Neuron (in vitro differentiated cells): ENCODE data around the gene VAPA.

Experiments
- H2AFZ ChIP-seq: one replicate; pipeline ENCODE4 v1.6.1; 2013; ENCODE audit warnings: low read depth, mild to moderate bottlenecking, inconsistent platforms, low read length, moderate library complexity
- H3K27me3 ChIP-seq: one replicate; pipeline ENCODE4 v1.6.1; 2013; ENCODE audit warnings: low read length; ENCODE audit not compliant: insufficient read depth
- H3K36me3 ChIP-seq: one replicate; pipeline ENCODE4 v1.6.1; 2013; ENCODE audit warnings: low read length; ENCODE audit not compliant: insufficient read depth
- H3K4me1 ChIP-seq: one replicate; pipeline ENCODE4 v1.6.1; 2013; ENCODE audit warnings: low read length; ENCODE audit not compliant: insufficient read depth
- H3K4me3 ChIP-seq: 2 replicates; pipeline ENCODE4 v1.5.1; 2013; ENCODE audit warnings: mild to moderate bottlenecking, low read length, moderate library complexity
- H3K9me3 ChIP-seq: one replicate; pipeline ENCODE4 v1.6.1; 2013; ENCODE audit warnings: low read length

VAPA gene

GRCh38 chr18:9944805-9945204, 31.0 kb downstream of the VAPA start:
- Histone ChIP-seq H3K36me3 (peaks cover 60% of the 10 kb centered on the region), H3K9me3 (peaks cover 4% of the 10 kb centered on the region), H3K4me1 (no peaks in the 10 kb centered on the region), H3K27me3 (no peaks in the 10 kb centered on the region), H3K4me3 (no peak overlapping the region), H2AFZ (no peak overlapping the region)

GRCh38 chr18:9946831-9947230, 33.0 kb downstream of the VAPA start:
- Histone ChIP-seq H3K27me3 (no peaks in the 10 kb centered on the region), H3K4me3 (no peak overlapping the region), H3K36me3 (peaks cover 51% of the 10 kb centered on the region), H2AFZ (no peak overlapping the region), H3K9me3 (peaks cover 4% of the 10 kb centered on the region), H3K4me1 (no peaks in the 10 kb centered on the region)

- Histone ChIP-seq H3K9me3 (peaks cover 4% of the 10 kb centered on the region), H2AFZ (no peak overlapping the region), H3K4me1 (no peaks in the 10 kb centered on the region), H3K4me3 (no peak overlapping the region), H3K36me3 (peaks cover 54% of the 10 kb centered on the region), H3K27me3 (no peaks in the 10 kb centered on the region)
These were observed 33.4 kb downstream of the VAPA start for GRCh38 chr18:9947248-9947647.

- Histone ChIP-seq H2AFZ (no peak overlapping the region), H3K36me3 (peaks cover 66% of the 10 kb centered on the region), H3K9me3 (no peaks in the 10 kb centered on the region), H3K4me3 (no peak overlapping the region), H3K27me3 (no peaks in the 10 kb centered on the region), H3K4me1 (no peaks in the 10 kb centered on the region)
These were observed 35.5 kb downstream of the VAPA start for GRCh38 chr18:9949315-9949714.

GRCh38 chr18:9949861-9950260, 36.0 kb downstream of the VAPA start:
- Histone ChIP-seq H2AFZ (no peak overlapping the region), H3K27me3 (no peaks in the 10 kb centered on the region), H3K4me1 (no peaks in the 10 kb centered on the region), H3K9me3 (no peaks in the 10 kb centered on the region), H3K4me3 (no peak overlapping the region), H3K36me3 (peaks cover 68% of the 10 kb centered on the region)

- H3K27me3 ChIP-seq, result no peaks in the 10 kb centered on the region
- no peaks in the 10 kb centered on the region for H3K9me3 ChIP-seq
- no peak overlapping the region for H3K4me3 ChIP-seq
- H3K36me3 ChIP-seq, result peaks cover 68% of the 10 kb centered on the region
- H3K4me1 ChIP-seq, result no peaks in the 10 kb centered on the region
- no peak overlapping the region for H2AFZ ChIP-seq
These were observed 36.6 kb downstream of the VAPA start for GRCh38 chr18:9950289-9951016.

GRCh38 chr18:9951022-9951859, 37.4 kb downstream of the VAPA start:
- H3K9me3 ChIP-seq, result no peaks in the 10 kb centered on the region
- no peak overlapping the region for H2AFZ ChIP-seq
- H3K36me3 ChIP-seq, result peaks cover 65% of the 10 kb centered on the region
- H3K4me3 ChIP-seq, result no peak overlapping the region
- no peaks in the 10 kb centered on the region for H3K27me3 ChIP-seq
- no peaks in the 10 kb centered on the region for H3K4me1 ChIP-seq

GRCh38 chr18:9952633-9953416, 39.0 kb downstream of the VAPA start:
- no peaks in the 10 kb centered on the region for H3K9me3 ChIP-seq
- no peak overlapping the region for H3K4me3 ChIP-seq
- H3K36me3 ChIP-seq, result peaks cover 50% of the 10 kb centered on the region
- no peaks in the 10 kb centered on the region for H3K27me3 ChIP-seq
- no peaks in the 10 kb centered on the region for H3K4me1 ChIP-seq
- no peak overlapping the region for H2AFZ ChIP-seq

GRCh38 chr18:9958861-9959399, 45.1 kb downstream of the VAPA start:
- Histone ChIP-seq H3K4me3 (no peak overlapping the region), H2AFZ (no peak overlapping the region), H3K36me3 (peaks cover 14% of the 10 kb centered on the region), H3K4me1 (peaks cover 2% of the 10 kb centered on the region), H3K9me3 (no peaks in the 10 kb centered on the region), H3K27me3 (no peaks in the 10 kb centered on the region)

- Histone ChIP-seq H3K36me3 (peaks cover 7% of the 10 kb centered on the region), H3K4me3 (no peak overlapping the region), H2AFZ (no peak overlapping the region), H3K4me1 (peaks cover 8% of the 10 kb centered on the region), H3K9me3 (no peaks in the 10 kb centered on the region), H3K27me3 (no peaks in the 10 kb centered on the region)
These were observed 45.7 kb downstream of the VAPA start for GRCh38 chr18:9959564-9959963.

GRCh38 chr18:9960258-9960904, 46.6 kb downstream of the VAPA start:
- peaks cover 4% of the 10 kb centered on the region for H3K36me3 ChIP-seq
- peaks cover 8% of the 10 kb centered on the region for H3K4me1 ChIP-seq
- no peak overlapping the region for H3K4me3 ChIP-seq
- no peaks in the 10 kb centered on the region for H3K27me3 ChIP-seq
- no peak overlapping the region for H2AFZ ChIP-seq
- no peaks in the 10 kb centered on the region for H3K9me3 ChIP-seq

- Histone ChIP-seq H3K36me3 (no peaks in the 10 kb centered on the region), H3K4me1 (peaks cover 8% of the 10 kb centered on the region), H2AFZ (no peak overlapping the region), H3K9me3 (no peaks in the 10 kb centered on the region), H3K4me3 (no peak overlapping the region), H3K27me3 (no peaks in the 10 kb centered on the region)
These were observed 47.2 kb downstream of the VAPA start for GRCh38 chr18:9961041-9961440.
